Panc1 (cell line): ENCODE measurements around the gene HOXB5. TPM values are rescaled to one million over a fixed set of nuclear protein-coding genes. Genes with fewer than 3 reads are reported as not detected.
A peak's percentile ranks its signal among the peaks of the same experiment; 100 is the strongest.

Experiments used
- ATAC-seq: fragments of 200-7000 bp; cut with Tn5 transposase; 2 replicates; pipeline ENCODE4 v1.9.1; 2020; ENCODE audit warnings: mild to moderate bottlenecking, moderate library complexity
- BruUV-seq: library from RNA; stranded (reverse); fragments of 400-500 nt; replicated peaks from 2 replicates; lab custom pipeline; 2021; lab: Mats Ljungman, UMichigan
- CTCF ChIA-PET: fragments of 300-600 bp; sonication (Branson Sonifier 250); formaldehyde crosslinking; loops from one replicate; lab custom pipeline; 2022; ENCODE audit warnings: antibody characterized with exemption; lab: Charles Lee
- POLR2A ChIA-PET: fragments of 300-600 bp; sonication (Branson Sonifier 250); formaldehyde crosslinking; loops from one replicate; lab custom pipeline; 2022; ENCODE audit warnings: antibody characterized with exemption; lab: Charles Lee
- DNase-seq: peaks from one replicate; pipeline ENCODE4 v3.0.0-alpha.2; 2010; ENCODE audit warnings: low read depth, low spot score
- H3K27ac ChIP-seq: 2 replicates; pipeline ENCODE4 v1.5.1; 2011; ENCODE audit warnings: mild to moderate bottlenecking, low read length, inconsistent platforms
- H3K27me3 ChIP-seq: fragments of 200-500 bp; sonication (Bioruptor generic); 2 replicates; pipeline ENCODE4 v1.6.0; 2014; ENCODE audit warnings: low read length, inconsistent platforms; ENCODE audit not compliant: control insufficient read depth, insufficient read depth
- H3K36me3 ChIP-seq: fragments of 200-500 bp; sonication (Bioruptor generic); 2 replicates; pipeline ENCODE4 v1.5.1; 2014; ENCODE audit warnings: inconsistent platforms, mild to moderate bottlenecking, low read length, moderate library complexity; ENCODE audit not compliant: control insufficient read depth, insufficient read depth
- H3K4me1 ChIP-seq: 2 replicates; pipeline ENCODE4 v1.5.1; 2011; ENCODE audit warnings: inconsistent platforms, mild to moderate bottlenecking, low read length, moderate library complexity; ENCODE audit not compliant: control insufficient read depth, insufficient read depth
- H3K4me3 ChIP-seq, 2 experiments: 2 replicates each; pipeline ENCODE4 v1.5.1; 2011 to 2012; ENCODE audit warnings: low read depth in 2 of 2, low read length in 2 of 2, mild to moderate bottlenecking in 2 of 2, inconsistent platforms in 1 of 2, moderate library complexity in 1 of 2
- H3K9me3 ChIP-seq: fragments of 200-500 bp; sonication (Bioruptor generic); 2 replicates; pipeline ENCODE4 v1.5.1; 2014; ENCODE audit warnings: low read depth, mild to moderate bottlenecking, inconsistent platforms, low read length, moderate library complexity; ENCODE audit not compliant: control insufficient read depth, insufficient read depth
- POLR2AphosphoS5 ChIP-seq: IDR thresholded peaks from 2 replicates; pipeline ENCODE4 v1.6.1; 2012; ENCODE audit warnings: mild to moderate bottlenecking, low read depth, low read length, moderate library complexity
- SIN3A ChIP-seq: IDR thresholded peaks from 2 replicates; pipeline ENCODE4 v1.6.1; 2012; ENCODE audit warnings: low read depth, mild to moderate bottlenecking, low read length, moderate library complexity, borderline replicate concordance; ENCODE audit not compliant: insufficient read depth
- TCF7L2 ChIP-seq: IDR thresholded peaks from 2 replicates; pipeline ENCODE4 v1.6.1; 2011; ENCODE audit warnings: mild to moderate bottlenecking, low read depth, low read length, inconsistent platforms
- in situ Hi-C: cut with HindIII; loops from 2 replicates; pipeline ENCODE4 v1.10.0; 2016; ENCODE audit warnings: low sequenced_read_pairs, low pct_unique_long_range_greater_than_20kb
- intact Hi-C: fragments of 100-400 bp; cut with micrococcal nuclease; formaldehyde crosslinking; loops from one replicate; pipeline ENCODE4 v1.10.0; 2022; ENCODE audit not compliant: unreplicated experiment
- total RNA-seq: library from RNA; stranded (reverse); gene quantifications from one replicate; pipeline ENCODE4 v1.2.1, GENCODE V29; 2021; ENCODE audit not compliant: unreplicated experiment
- TF ChIP-seq, protein P1 (sequence below): fragments of 450-650 bp; IDR thresholded peaks from 2 replicates; pipeline ENCODE4 v1.5.1; 2017; ENCODE audit warnings: mild to moderate bottlenecking
- TF ChIP-seq, protein P2 (sequence below), 2 experiments: IDR thresholded peaks; 2 replicates each; pipeline ENCODE4 v1.6.1; 2011 to 2012; ENCODE audit warnings: low read depth in 2 of 2, control low read depth in 1 of 2, low read length in 1 of 2, mild to moderate bottlenecking in 1 of 2, moderate library complexity in 1 of 2; ENCODE audit not compliant: insufficient read depth in 1 of 2

HOXB5 gene
- total RNA-seq, 1 experiment from 2014 or later: 67.2 TPM

GRCh38 chr17:48622857-48623256 is 29.3 kb upstream of the HOXB5 start:
- no peak overlapping the region for H3K4me3 ChIP-seq
- no peaks in the 10 kb centered on the region for H3K9me3 ChIP-seq
- POLR2A ChIA-PET: interaction anchor here (0.6 to 1.0 kb wide), 2 partner anchors 35 to 399 kb away, joined by 3 to 5 read pairs; no protein-coding TSS in a partner anchor
- no peaks in the 10 kb centered on the region for H3K36me3 ChIP-seq
- peak overlapping the region; percentile 95; the same call in 1 of the 2 replicates for H3K27ac ChIP-seq
- no peaks in the 10 kb centered on the region for H3K27me3 ChIP-seq
- TF ChIP-seq, protein P1, sequence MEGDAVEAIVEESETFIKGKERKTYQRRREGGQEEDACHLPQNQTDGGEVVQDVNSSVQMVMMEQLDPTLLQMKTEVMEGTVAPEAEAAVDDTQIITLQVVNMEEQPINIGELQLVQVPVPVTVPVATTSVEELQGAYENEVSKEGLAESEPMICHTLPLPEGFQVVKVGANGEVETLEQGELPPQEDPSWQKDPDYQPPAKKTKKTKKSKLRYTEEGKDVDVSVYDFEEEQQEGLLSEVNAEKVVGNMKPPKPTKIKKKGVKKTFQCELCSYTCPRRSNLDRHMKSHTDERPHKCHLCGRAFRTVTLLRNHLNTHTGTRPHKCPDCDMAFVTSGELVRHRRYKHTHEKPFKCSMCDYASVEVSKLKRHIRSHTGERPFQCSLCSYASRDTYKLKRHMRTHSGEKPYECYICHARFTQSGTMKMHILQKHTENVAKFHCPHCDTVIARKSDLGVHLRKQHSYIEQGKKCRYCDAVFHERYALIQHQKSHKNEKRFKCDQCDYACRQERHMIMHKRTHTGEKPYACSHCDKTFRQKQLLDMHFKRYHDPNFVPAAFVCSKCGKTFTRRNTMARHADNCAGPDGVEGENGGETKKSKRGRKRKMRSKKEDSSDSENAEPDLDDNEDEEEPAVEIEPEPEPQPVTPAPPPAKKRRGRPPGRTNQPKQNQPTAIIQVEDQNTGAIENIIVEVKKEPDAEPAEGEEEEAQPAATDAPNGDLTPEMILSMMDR: no peak
- TF ChIP-seq SIN3A (no peak), TCF7L2 (no peak), POLR2AphosphoS5 (no peak)
- TF ChIP-seq, protein P2, sequence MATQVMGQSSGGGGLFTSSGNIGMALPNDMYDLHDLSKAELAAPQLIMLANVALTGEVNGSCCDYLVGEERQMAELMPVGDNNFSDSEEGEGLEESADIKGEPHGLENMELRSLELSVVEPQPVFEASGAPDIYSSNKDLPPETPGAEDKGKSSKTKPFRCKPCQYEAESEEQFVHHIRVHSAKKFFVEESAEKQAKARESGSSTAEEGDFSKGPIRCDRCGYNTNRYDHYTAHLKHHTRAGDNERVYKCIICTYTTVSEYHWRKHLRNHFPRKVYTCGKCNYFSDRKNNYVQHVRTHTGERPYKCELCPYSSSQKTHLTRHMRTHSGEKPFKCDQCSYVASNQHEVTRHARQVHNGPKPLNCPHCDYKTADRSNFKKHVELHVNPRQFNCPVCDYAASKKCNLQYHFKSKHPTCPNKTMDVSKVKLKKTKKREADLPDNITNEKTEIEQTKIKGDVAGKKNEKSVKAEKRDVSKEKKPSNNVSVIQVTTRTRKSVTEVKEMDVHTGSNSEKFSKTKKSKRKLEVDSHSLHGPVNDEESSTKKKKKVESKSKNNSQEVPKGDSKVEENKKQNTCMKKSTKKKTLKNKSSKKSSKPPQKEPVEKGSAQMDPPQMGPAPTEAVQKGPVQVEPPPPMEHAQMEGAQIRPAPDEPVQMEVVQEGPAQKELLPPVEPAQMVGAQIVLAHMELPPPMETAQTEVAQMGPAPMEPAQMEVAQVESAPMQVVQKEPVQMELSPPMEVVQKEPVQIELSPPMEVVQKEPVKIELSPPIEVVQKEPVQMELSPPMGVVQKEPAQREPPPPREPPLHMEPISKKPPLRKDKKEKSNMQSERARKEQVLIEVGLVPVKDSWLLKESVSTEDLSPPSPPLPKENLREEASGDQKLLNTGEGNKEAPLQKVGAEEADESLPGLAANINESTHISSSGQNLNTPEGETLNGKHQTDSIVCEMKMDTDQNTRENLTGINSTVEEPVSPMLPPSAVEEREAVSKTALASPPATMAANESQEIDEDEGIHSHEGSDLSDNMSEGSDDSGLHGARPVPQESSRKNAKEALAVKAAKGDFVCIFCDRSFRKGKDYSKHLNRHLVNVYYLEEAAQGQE (IDR thresholded peaks at IDR 0.05; ENCODE audit: insufficient read depth in 1 of 2, low read depth in 2 of 2, low read length in 1 of 2): no peak
- peaks cover 70% of the 10 kb centered on the region for H3K4me1 ChIP-seq
- no peak for DNase-seq
- intact Hi-C loops (no loop called here), in situ Hi-C loops (no loop called here)
- no TSS peak for BruUV-seq
- no peak for ATAC-seq
- CTCF ChIA-PET: interaction anchor here (1.5 kb wide), 1 partner anchor 14 kb away, joined by 4 read pairs; no protein-coding TSS in a partner anchor

DNA sequence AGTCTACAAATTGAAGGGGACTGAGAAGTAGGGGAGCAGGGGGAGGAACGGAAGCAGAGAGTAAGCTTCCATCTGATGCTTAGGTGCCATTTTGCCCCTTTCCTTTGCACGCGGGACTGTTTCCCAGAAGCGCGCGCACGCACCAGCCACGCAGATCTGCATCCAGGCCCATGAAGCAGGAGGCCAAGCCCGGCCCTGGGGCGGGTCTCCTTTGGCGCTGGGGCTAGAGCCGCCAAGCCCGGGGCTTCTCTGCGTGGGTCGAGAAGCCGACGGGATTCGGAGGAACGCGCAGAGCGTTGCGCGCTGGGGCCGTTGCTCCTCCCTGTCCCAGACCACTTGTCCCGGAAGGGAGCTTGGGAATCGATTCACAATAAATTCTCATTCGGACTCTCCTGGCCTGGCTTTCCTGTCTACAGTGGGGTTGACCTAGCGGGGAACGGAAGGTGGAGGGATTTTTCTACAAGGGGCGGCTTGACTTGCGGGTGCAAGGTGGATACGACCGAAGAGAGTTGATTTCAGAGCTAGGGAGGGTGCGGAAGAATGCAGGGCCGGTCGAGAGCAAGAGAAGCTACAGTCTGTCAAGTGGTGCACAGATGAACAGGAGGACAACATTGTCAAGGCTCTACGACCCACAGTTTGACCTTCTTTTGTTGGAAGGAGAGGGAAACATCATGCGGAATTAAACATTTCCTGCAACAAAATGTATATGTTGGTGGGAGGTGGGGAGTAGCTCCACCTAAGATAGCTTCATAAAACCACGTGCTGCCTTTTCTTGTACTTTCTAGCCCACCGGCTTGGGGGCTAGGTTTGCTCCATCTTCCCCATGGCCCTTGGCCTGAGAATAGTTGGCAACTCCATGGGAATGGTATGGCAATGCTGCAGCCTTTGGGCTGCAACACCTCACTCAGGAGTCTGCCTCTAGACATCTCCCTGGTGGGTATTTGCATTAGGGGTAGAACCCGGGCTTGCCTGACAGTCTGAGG is 28.1 kb upstream of the HOXB5 start:
- H3K36me3 ChIP-seq: no peaks in the 10 kb centered on the region
- POLR2A ChIA-PET: interaction anchor here (1.1 kb wide), 1 partner anchor 398 kb away, joined by 3 read pairs; no protein-coding TSS in a partner anchor
- in situ Hi-C loops (no loop called here), intact Hi-C loops (no loop called here)
- peaks cover 63% of the 10 kb centered on the region for H3K4me1 ChIP-seq
- TF ChIP-seq TCF7L2: no peak
- no peak for TF ChIP-seq SIN3A
- TF ChIP-seq, protein P1: no peak
- TF ChIP-seq, protein P2 (IDR thresholded peaks at IDR 0.05; ENCODE audit: insufficient read depth in 1 of 2, low read depth in 2 of 2, low read length in 1 of 2): no peak
- TF ChIP-seq POLR2AphosphoS5: peak; percentile 20
- H3K27ac ChIP-seq: peak overlapping the region; percentile 99
- no peaks in the 10 kb centered on the region for H3K9me3 ChIP-seq
- no peak overlapping the region for H3K4me3 ChIP-seq
- H3K27me3 ChIP-seq: no peaks in the 10 kb centered on the region
- DNase-seq (no peak), ATAC-seq (no peak)
- TSS peak; percentile 41 for BruUV-seq
- CTCF ChIA-PET: no interaction called here
